HG02852 (cell line): ENCODE results near the gene CCDC148.
"Not testable (repeated sequence)": the region's sequence is repeated elsewhere in the genome, so short reads cannot be mapped to it uniquely, and the experiment has no call there.

ENCODE experiments used
- ATAC-seq: cut with Tn5 transposase; IDR thresholded peaks from one replicate; pipeline ENCODE4 v1.9.1; 2021; ENCODE audit warnings: mild to moderate bottlenecking, moderate library complexity; ENCODE audit not compliant: unreplicated experiment

The CCDC148 gene

GRCh38 chr2:158443606-158444005 lies 12.9 kb downstream of the CCDC148 start:
- ATAC-seq: no peak

GRCh38 chr2:158439062-158439461 lies 17.5 kb downstream of the CCDC148 start:
- not testable (repeated sequence) for ATAC-seq

- not testable (repeated sequence) for ATAC-seq
Observed at GRCh38 chr2:158433716-158434115, 22.8 kb downstream of the CCDC148 start.

DNA sequence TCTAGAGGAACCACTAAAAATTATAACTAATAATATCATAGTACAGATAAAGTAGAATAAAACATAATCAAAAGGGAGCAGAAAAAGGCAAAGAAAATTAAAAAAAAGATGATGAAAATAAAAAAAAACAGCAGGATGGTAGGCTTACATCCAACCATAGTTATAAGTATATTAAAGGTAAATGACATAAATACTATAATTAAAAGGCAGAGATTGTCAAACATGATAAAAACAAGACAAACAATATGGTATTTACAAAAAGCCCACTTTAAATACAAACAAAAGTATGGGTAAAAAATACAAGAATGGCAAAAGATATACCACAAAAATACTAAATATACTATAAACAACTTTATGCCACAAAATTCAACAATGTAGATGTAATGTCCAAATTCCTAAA lies 24.4 kb downstream of the CCDC148 start:
- no peak for ATAC-seq

GRCh38 chr2:158414538-158414937 lies 42.0 kb downstream of the CCDC148 start:
- no peak for ATAC-seq

DNA sequence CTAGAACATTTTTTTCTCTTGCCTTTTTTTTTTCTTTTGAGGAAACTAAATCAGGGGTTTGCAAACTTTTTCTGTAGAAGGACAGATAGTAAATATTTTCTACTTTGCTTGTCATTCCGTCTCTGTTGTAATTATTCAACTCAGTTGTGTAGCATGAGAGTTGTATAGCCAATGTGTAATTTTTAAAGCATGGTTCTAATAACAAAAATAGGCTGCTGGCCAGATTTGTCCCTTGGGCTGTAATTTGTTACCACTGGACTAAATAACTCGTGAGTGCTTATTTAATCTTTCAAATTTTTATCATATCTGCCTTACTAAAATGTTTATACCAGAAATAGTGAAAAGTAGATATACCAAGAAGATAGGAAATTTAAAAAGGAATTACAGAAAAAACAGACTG lies 43.0 kb downstream of the CCDC148 start:
- no peak for ATAC-seq

DNA sequence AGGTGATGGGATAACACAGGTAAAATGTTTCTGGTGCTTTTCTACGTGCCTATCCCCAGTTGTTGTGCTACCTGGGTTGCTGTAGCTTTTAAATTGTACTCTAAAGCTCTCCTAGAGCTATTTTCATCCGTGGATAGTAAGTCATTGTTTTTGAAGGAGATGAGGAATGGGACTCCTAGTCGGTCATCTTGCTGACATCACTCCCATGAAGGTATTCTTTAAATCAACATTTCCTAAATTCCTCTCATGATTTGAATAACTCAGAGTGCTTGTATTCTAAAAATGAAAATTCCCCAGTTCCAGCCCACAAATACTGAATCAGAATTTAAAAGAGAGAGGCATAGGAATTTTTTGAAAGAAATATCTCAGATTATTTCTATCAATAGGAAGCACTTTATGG lies 44.3 kb downstream of the CCDC148 start:
- ATAC-seq: no peak

GRCh38 chr2:158411748-158412147 lies 44.8 kb downstream of the CCDC148 start:
- ATAC-seq: no peak

- ATAC-seq: no peak
Observed at GRCh38 chr2:158410132-158410531, 46.4 kb downstream of the CCDC148 start.

DNA sequence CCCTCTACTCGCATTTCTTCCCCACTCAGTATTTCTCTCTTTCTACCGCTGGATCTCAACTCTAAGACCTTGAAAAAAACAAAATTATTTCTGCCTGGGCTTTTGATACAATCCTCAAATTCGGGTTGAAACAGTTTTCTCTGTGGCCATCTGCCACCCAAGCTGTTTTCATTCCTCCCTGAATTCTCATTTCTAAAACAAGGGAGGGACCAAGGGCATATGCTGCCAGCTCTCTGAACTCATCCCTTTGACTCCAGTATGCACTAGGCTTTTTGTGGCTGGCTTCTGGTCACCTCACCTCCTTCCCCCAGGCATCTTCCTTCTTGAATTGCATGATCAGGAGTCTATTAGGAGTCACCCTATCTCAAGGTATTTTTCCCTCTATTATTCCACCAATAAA lies 49.5 kb downstream of the CCDC148 start:
- no peak for ATAC-seq

DNA sequence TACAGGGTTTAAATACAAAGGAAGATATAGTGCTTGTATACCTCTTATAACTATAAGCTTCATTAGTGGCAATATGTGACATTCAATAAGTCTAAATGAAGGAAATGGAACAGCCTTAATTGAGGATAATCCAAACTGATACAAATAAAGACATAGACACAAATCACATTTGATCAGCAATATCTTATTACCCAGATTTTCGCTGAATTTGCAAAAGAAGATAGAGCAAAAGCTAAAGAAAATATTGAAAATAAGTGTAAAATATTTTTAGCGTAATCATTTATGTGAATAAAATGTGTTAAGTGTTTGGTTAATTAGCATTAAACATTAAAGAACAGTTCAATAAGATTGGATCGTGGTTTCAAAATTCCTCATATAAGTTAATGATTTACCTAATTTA lies 51.2 kb downstream of the CCDC148 start:
- ATAC-seq: no peak

GRCh38 chr2:158403237-158403636 lies 53.3 kb downstream of the CCDC148 start:
- no peak for ATAC-seq

GRCh38 chr2:158402665-158403064 lies 53.9 kb downstream of the CCDC148 start:
- no peak for ATAC-seq

GRCh38 chr2:158395166-158395565 lies 61.4 kb downstream of the CCDC148 start:
- ATAC-seq: no peak

- ATAC-seq: no peak
Observed at GRCh38 chr2:158394453-158394852, 62.1 kb downstream of the CCDC148 start.

GRCh38 chr2:158393886-158394285 lies 62.7 kb downstream of the CCDC148 start:
- no peak for ATAC-seq

DNA sequence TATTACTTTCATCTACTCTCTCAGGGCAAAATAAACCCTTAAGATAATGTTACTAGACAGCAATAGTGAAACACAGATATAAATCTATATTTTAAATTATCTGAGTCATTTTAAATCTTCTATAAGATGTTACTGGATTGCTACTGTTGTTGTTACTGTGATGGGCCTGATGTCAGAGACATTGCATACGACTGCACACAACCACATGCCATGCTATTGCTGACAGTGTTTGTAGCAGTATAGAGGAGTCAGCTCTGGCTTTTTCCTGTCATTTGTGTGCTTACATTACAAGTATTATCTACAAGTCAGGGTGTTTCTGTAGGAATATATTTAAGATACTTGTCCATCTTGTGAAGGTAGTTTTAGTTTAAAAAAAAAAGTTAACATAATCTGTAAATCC lies 63.9 kb downstream of the CCDC148 start:
- ATAC-seq: no peak

DNA sequence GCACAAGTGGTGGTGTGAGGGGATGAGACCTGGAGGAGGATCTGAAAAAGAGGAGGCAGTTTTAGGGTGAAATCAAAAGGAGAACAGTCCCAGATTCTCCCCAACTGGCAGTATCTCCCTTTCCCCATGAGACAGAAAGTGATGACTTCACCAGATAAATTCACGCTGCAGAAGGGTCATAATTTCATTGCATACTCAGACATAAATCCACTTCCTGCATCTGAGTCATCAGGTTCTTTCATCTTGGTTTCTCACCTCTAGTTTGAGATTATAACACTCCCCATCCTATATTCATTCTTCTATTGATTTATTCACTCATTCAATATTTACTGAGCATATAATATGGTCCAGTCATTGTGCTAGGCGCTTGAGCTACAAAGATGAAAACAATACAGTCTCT lies 64.7 kb downstream of the CCDC148 start:
- ATAC-seq: no peak

GRCh38 chr2:158391361-158391760 lies 65.2 kb downstream of the CCDC148 start:
- ATAC-seq: no peak

GRCh38 chr2:158388159-158388558 lies 68.4 kb downstream of the CCDC148 start:
- ATAC-seq: no peak

- ATAC-seq: no peak
Observed at GRCh38 chr2:158385646-158386045, 70.9 kb downstream of the CCDC148 start.

- no peak for ATAC-seq
Observed at GRCh38 chr2:158381978-158382377, 74.6 kb downstream of the CCDC148 start.

DNA sequence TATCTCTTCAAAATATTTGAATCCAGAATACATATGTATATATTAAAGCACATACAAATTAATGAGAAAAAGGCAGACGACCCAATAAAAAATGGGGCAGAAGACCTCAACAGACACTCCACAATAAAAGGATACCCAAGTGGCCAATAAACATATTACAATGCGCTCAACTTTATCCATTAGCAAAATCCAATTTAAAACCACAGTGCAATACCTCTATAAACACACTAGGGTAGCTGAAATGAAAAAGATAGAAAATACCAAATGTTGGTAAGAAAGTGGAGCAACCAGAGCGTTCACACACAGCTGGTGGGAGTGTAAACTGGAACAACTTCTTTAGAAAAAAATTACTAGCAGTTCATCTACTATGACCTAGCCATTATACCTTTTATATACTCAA lies 75.3 kb downstream of the CCDC148 start:
- no peak for ATAC-seq

- no peak for ATAC-seq
Observed at GRCh38 chr2:158380746-158381145, 75.8 kb downstream of the CCDC148 start.
